Measurements from ENCODE around the gene LRBA. TPM values are rescaled to one million over a fixed set of nuclear protein-coding genes. Genes with fewer than 3 reads are reported as not detected.

The LRBA gene
- total RNA-seq, 1 experiment from 2014 or later, result 69.1 TPM

DNA sequence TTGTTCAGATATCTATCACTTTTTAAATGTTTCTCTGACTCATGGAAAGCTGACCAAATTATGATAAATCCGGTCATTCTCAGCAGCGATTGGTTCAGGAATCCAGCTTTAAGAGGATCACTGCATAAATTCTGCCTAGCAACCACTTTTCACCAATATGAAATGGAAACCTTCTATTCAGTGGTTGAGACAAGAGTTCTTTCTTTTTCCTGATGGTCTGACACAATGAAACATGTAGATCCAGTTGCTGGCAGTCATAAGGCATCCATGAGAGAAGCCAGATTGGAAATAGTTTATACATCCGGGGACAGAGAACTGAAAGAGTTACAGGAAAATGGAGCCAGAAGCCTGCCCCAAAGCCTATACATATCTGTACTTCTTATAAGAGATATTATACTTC is 406.0 kb downstream of the LRBA start:
- Mint-ChIP-seq H3K27ac (no peak overlapping the region), H3K4me3 (no peak overlapping the region), H3K36me3 (no peaks in the 10 kb centered on the region), H3K4me1 (no peaks in the 10 kb centered on the region), H3K9me3 (no peaks in the 10 kb centered on the region), H3K27me3 (ENCODE audit: low read depth) (no peaks in the 10 kb centered on the region)
- ATAC-seq, result no peak
- TF ChIP-seq, protein P1, sequence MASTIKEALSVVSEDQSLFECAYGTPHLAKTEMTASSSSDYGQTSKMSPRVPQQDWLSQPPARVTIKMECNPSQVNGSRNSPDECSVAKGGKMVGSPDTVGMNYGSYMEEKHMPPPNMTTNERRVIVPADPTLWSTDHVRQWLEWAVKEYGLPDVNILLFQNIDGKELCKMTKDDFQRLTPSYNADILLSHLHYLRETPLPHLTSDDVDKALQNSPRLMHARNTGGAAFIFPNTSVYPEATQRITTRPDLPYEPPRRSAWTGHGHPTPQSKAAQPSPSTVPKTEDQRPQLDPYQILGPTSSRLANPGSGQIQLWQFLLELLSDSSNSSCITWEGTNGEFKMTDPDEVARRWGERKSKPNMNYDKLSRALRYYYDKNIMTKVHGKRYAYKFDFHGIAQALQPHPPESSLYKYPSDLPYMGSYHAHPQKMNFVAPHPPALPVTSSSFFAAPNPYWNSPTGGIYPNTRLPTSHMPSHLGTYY (CRISPR knock-in tag; IDR thresholded peaks at IDR 0.05), result no peak
- TF ChIP-seq, protein P2, sequence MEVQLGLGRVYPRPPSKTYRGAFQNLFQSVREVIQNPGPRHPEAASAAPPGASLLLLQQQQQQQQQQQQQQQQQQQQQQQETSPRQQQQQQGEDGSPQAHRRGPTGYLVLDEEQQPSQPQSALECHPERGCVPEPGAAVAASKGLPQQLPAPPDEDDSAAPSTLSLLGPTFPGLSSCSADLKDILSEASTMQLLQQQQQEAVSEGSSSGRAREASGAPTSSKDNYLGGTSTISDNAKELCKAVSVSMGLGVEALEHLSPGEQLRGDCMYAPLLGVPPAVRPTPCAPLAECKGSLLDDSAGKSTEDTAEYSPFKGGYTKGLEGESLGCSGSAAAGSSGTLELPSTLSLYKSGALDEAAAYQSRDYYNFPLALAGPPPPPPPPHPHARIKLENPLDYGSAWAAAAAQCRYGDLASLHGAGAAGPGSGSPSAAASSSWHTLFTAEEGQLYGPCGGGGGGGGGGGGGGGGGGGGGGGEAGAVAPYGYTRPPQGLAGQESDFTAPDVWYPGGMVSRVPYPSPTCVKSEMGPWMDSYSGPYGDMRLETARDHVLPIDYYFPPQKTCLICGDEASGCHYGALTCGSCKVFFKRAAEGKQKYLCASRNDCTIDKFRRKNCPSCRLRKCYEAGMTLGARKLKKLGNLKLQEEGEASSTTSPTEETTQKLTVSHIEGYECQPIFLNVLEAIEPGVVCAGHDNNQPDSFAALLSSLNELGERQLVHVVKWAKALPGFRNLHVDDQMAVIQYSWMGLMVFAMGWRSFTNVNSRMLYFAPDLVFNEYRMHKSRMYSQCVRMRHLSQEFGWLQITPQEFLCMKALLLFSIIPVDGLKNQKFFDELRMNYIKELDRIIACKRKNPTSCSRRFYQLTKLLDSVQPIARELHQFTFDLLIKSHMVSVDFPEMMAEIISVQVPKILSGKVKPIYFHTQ (CRISPR knock-in tag; IDR thresholded peaks at IDR 0.05), result no peak
- TF ChIP-seq, protein P3, sequence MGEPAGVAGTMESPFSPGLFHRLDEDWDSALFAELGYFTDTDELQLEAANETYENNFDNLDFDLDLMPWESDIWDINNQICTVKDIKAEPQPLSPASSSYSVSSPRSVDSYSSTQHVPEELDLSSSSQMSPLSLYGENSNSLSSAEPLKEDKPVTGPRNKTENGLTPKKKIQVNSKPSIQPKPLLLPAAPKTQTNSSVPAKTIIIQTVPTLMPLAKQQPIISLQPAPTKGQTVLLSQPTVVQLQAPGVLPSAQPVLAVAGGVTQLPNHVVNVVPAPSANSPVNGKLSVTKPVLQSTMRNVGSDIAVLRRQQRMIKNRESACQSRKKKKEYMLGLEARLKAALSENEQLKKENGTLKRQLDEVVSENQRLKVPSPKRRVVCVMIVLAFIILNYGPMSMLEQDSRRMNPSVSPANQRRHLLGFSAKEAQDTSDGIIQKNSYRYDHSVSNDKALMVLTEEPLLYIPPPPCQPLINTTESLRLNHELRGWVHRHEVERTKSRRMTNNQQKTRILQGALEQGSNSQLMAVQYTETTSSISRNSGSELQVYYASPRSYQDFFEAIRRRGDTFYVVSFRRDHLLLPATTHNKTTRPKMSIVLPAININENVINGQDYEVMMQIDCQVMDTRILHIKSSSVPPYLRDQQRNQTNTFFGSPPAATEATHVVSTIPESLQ (CRISPR knock-in tag; IDR thresholded peaks at IDR 0.05), result no peak
- TF ChIP-seq ETV6 (CRISPR knock-in tag; IDR thresholded peaks at IDR 0.05) (no peak), GRHL2 (CRISPR knock-in tag; IDR thresholded peaks at IDR 0.05; ENCODE audit: insufficient replicate concordance, severe bottlenecking) (no peak), RORB (CRISPR knock-in tag; IDR thresholded peaks at IDR 0.05) (no peak), FOXP1 (CRISPR knock-in tag; IDR thresholded peaks at IDR 0.05; ENCODE audit: borderline replicate concordance) (no peak), TEAD1 (CRISPR knock-in tag; IDR thresholded peaks at IDR 0.05) (no peak), NR1H2 (CRISPR knock-in tag; IDR thresholded peaks at IDR 0.05) (no peak), JAZF1 (CRISPR knock-in tag; IDR thresholded peaks at IDR 0.05) (no peak), NR3C1 (CRISPR knock-in tag; conservative IDR thresholded peaks at IDR 0.05; ENCODE audit: low read depth) (no peak), ZNF263 (CRISPR knock-in tag; IDR thresholded peaks at IDR 0.05; ENCODE audit: low read depth) (no peak), ELF4 (CRISPR knock-in tag; IDR thresholded peaks at IDR 0.05; ENCODE audit: low read depth) (no peak), ZNF671 (CRISPR knock-in tag; IDR thresholded peaks at IDR 0.05) (no peak)
- TF ChIP-seq, protein P4, sequence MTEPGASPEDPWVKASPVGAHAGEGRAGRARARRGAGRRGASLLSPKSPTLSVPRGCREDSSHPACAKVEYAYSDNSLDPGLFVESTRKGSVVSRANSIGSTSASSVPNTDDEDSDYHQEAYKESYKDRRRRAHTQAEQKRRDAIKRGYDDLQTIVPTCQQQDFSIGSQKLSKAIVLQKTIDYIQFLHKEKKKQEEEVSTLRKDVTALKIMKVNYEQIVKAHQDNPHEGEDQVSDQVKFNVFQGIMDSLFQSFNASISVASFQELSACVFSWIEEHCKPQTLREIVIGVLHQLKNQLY (CRISPR knock-in tag; IDR thresholded peaks at IDR 0.05), result no peak
- TF ChIP-seq, protein P5, sequence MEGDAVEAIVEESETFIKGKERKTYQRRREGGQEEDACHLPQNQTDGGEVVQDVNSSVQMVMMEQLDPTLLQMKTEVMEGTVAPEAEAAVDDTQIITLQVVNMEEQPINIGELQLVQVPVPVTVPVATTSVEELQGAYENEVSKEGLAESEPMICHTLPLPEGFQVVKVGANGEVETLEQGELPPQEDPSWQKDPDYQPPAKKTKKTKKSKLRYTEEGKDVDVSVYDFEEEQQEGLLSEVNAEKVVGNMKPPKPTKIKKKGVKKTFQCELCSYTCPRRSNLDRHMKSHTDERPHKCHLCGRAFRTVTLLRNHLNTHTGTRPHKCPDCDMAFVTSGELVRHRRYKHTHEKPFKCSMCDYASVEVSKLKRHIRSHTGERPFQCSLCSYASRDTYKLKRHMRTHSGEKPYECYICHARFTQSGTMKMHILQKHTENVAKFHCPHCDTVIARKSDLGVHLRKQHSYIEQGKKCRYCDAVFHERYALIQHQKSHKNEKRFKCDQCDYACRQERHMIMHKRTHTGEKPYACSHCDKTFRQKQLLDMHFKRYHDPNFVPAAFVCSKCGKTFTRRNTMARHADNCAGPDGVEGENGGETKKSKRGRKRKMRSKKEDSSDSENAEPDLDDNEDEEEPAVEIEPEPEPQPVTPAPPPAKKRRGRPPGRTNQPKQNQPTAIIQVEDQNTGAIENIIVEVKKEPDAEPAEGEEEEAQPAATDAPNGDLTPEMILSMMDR (IDR thresholded peaks at IDR 0.05), result no peak
- TF ChIP-seq, protein P6, sequence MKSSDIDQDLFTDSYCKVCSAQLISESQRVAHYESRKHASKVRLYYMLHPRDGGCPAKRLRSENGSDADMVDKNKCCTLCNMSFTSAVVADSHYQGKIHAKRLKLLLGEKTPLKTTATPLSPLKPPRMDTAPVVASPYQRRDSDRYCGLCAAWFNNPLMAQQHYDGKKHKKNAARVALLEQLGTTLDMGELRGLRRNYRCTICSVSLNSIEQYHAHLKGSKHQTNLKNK (CRISPR knock-in tag; IDR thresholded peaks at IDR 0.05), result no peak
- TF ChIP-seq, protein P7, sequence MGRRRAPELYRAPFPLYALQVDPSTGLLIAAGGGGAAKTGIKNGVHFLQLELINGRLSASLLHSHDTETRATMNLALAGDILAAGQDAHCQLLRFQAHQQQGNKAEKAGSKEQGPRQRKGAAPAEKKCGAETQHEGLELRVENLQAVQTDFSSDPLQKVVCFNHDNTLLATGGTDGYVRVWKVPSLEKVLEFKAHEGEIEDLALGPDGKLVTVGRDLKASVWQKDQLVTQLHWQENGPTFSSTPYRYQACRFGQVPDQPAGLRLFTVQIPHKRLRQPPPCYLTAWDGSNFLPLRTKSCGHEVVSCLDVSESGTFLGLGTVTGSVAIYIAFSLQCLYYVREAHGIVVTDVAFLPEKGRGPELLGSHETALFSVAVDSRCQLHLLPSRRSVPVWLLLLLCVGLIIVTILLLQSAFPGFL (CRISPR knock-in tag; IDR thresholded peaks at IDR 0.05; ENCODE audit: borderline replicate concordance), result no peak
- POLR2A ChIA-PET, result no interaction called here
- CTCF ChIA-PET, result no interaction called here
- DNase-seq (ENCODE audit: low spot score), result no peak
